ENCODE measurements around the gene C2CD5.
"Not testable (repeated sequence)": the region's sequence is repeated elsewhere in the genome, so short reads cannot be mapped to it uniquely, and the experiment has no call there.

Gene C2CD5

DNA sequence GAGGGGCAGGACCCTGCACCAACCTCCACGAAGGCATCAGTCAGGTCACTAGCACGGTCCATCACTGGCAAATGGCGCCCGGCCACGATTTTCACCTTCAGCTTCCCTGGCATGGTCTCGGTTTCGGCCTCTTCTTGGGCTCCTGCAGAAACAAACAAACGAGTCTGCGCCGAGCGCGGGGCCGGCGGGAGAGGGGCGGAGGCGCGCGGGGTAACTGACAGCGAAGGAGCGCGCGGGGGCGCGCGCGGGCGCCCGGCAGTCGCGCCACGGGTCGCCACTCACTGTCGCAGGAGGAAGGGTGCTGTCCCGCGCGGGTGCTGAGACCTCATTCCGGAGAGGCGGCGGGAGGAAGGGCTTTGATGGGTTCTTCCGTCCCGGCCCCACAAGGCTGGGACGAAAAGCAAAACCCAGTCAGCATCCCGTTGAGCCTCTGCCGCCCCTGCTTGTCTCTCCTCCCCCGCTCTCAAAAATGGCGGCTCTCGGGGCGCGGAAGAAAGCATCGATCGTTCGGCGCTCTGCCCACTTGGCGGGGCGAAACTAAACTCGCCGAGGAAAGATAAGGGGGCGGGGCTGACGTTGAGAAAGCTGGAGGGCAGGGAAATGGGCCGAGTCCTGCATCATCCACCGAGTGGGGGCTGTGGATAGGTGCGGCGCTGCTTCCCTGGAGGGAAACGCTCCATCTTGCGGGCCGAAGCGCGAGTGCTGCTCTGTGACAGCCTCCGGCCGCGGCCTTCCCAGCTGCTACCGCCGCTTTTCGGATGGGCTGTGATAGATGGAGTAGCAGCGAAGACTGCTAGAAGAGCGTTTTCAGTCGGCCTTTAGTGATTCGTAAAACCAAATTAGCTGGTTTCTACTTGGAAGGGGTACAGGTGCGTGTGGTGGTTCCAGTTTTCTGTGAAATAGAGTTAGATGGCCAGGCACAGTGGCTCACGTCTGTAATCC is at the start of gene C2CD5:
TSS of gene C2CD5 (minus strand) at position 505 of the 942 bp plus-strand sequence. CDS start at position 113, 392 bp downstream.
- Mint-ChIP-seq H3K4me3 (peak within 1 kb of the TSS; percentile 90), H3K4me1 (peaks cover 33% of the 10 kb centered on the region), H3K27me3 (peaks cover 22% of the 10 kb centered on the region), H3K27ac (ENCODE audit: low read depth) (peak within 1 kb of the TSS; percentile 96), H3K36me3 (ENCODE audit: insufficient read depth) (peaks cover 14% of the 10 kb centered on the region), H3K9me3 (no peaks in the 10 kb centered on the region)
- peak; percentile 91 to 93 for DNase-seq (ENCODE audit: low spot score in 2 of 2)
- peak; percentile 89 for ATAC-seq (replicated peaks; ENCODE audit: extremely low read depth, poor library complexity, severe bottlenecking)

DNA sequence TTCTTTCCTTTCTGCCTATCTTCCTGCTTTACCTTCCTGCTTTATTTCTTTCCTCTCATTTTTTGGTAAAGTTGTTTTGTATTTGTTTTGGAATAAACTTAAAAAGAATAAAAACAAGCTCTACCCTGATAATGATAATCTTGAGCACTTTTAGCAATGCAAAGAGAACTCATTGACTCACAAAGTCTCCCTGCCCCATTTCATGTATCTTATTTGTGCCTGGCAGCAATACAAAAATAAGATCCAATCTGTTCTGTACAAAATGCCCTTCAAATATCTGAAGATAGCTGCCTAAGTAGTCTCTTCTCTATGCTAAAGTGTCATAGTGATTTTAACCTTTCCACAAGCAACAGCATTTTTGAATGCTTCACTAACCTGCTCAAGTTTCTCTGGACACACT is 49.5 kb upstream of the C2CD5 start:
- Mint-ChIP-seq H3K27me3 (peaks cover 7% of the 10 kb centered on the region), H3K27ac (ENCODE audit: low read depth) (no peak overlapping the region), H3K4me1 (no peaks in the 10 kb centered on the region), H3K36me3 (ENCODE audit: insufficient read depth) (no peaks in the 10 kb centered on the region), H3K4me3 (no peak overlapping the region), H3K9me3 (no peaks in the 10 kb centered on the region)
- ATAC-seq (replicated peaks; ENCODE audit: extremely low read depth, poor library complexity, severe bottlenecking) (no peak), DNase-seq (ENCODE audit: low spot score in 2 of 2) (no peak)

DNA sequence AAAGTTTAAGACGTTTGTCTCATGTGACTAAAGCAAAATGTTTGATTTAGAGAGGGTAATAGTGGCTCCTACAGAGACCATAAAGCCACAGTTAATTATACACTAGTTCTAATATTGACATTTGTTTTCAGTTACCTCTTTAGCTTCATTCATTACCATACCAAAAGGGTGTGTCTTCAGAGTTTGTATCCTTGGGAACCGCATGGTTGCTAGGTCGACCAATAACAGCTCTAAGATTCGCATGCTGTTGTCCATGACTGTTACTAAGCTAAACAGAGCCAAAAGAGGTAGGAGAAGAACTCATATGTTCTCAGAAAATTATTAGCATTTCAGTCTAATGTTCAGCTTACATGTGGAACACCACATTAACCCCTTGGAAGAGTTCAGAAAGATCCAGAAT is 44.5 kb upstream of the C2CD5 start:
- peaks cover 15% of the 10 kb centered on the region for H3K27me3 Mint-ChIP-seq
- H3K36me3 Mint-ChIP-seq (ENCODE audit: insufficient read depth): no peaks in the 10 kb centered on the region
- H3K27ac Mint-ChIP-seq (ENCODE audit: low read depth): no peak overlapping the region
- H3K9me3 Mint-ChIP-seq: no peaks in the 10 kb centered on the region
- no peak for DNase-seq (ENCODE audit: low spot score in 2 of 2)
- no peak overlapping the region for H3K4me3 Mint-ChIP-seq
- no peaks in the 10 kb centered on the region for H3K4me1 Mint-ChIP-seq
- ATAC-seq (replicated peaks; ENCODE audit: extremely low read depth, poor library complexity, severe bottlenecking): no peak

- Mint-ChIP-seq H3K27me3 (no peaks in the 10 kb centered on the region), H3K9me3 (no peaks in the 10 kb centered on the region), H3K36me3 (ENCODE audit: insufficient read depth) (no peaks in the 10 kb centered on the region), H3K27ac (ENCODE audit: low read depth) (no peak overlapping the region), H3K4me3 (no peak overlapping the region), H3K4me1 (no peaks in the 10 kb centered on the region)
- ATAC-seq (replicated peaks; ENCODE audit: extremely low read depth, poor library complexity, severe bottlenecking) (no peak), DNase-seq (ENCODE audit: low spot score in 2 of 2) (no peak)
Measured at GRCh38 chr12:22578328-22578727, 34.0 kb upstream of the C2CD5 start.

GRCh38 chr12:22577667-22578066 is 33.3 kb upstream of the C2CD5 start:
- Mint-ChIP-seq H3K4me3 (no peak overlapping the region), H3K9me3 (no peaks in the 10 kb centered on the region), H3K27ac (ENCODE audit: low read depth) (no peak overlapping the region), H3K36me3 (ENCODE audit: insufficient read depth) (no peaks in the 10 kb centered on the region), H3K27me3 (no peaks in the 10 kb centered on the region), H3K4me1 (no peaks in the 10 kb centered on the region)
- ATAC-seq (replicated peaks; ENCODE audit: extremely low read depth, poor library complexity, severe bottlenecking) (no peak), DNase-seq (ENCODE audit: low spot score in 2 of 2) (no peak)

DNA sequence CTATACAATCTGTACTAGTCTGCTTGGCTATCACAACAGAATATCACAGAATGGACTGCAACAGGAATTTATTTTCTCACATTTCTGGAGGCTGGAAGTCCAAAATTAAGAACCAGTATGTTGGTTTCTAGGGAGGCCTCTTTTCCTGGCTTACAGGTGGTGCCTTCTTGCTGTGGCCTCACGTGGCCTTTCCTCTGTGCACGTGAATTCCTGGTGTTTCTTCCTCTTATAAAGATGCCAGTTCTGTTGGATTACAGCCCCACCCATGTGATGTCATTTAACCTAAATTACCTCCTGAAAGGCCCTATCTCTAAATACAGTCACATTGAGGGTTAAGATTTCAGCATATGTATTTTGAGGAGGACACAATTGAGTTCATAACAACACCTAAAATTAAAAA is 32.1 kb upstream of the C2CD5 start:
- H3K4me3 Mint-ChIP-seq: no peak overlapping the region
- no peaks in the 10 kb centered on the region for H3K36me3 Mint-ChIP-seq (ENCODE audit: insufficient read depth)
- H3K4me1 Mint-ChIP-seq: no peaks in the 10 kb centered on the region
- ATAC-seq (replicated peaks; ENCODE audit: extremely low read depth, poor library complexity, severe bottlenecking) (no peak), DNase-seq (ENCODE audit: low spot score in 2 of 2) (no peak)
- no peaks in the 10 kb centered on the region for H3K27me3 Mint-ChIP-seq
- no peaks in the 10 kb centered on the region for H3K9me3 Mint-ChIP-seq
- no peak overlapping the region for H3K27ac Mint-ChIP-seq (ENCODE audit: low read depth)

DNA sequence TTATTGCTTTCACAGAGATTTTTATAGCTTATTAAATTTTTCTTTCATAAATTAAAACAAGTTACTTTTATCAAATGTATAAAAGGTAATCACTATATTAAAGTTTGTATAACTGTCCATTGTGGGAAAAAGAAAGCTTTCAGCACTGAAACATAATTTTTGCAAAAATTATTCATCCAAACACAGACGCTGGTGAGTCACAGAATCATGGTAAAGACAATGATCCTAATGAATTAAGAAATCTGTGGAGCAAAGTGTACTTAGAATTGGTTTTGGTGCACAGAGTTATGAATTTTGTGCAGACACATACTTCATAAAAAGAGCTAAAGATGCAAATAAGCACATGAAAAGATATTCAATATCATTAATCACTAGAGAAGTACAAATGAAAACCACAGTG is 31.7 kb upstream of the C2CD5 start:
- no peaks in the 10 kb centered on the region for H3K36me3 Mint-ChIP-seq (ENCODE audit: insufficient read depth)
- no peak overlapping the region for H3K4me3 Mint-ChIP-seq
- H3K27ac Mint-ChIP-seq (ENCODE audit: low read depth): no peak overlapping the region
- no peaks in the 10 kb centered on the region for H3K9me3 Mint-ChIP-seq
- no peaks in the 10 kb centered on the region for H3K27me3 Mint-ChIP-seq
- ATAC-seq (replicated peaks; ENCODE audit: extremely low read depth, poor library complexity, severe bottlenecking) (no peak), DNase-seq (ENCODE audit: low spot score in 2 of 2) (no peak)
- H3K4me1 Mint-ChIP-seq: no peaks in the 10 kb centered on the region

DNA sequence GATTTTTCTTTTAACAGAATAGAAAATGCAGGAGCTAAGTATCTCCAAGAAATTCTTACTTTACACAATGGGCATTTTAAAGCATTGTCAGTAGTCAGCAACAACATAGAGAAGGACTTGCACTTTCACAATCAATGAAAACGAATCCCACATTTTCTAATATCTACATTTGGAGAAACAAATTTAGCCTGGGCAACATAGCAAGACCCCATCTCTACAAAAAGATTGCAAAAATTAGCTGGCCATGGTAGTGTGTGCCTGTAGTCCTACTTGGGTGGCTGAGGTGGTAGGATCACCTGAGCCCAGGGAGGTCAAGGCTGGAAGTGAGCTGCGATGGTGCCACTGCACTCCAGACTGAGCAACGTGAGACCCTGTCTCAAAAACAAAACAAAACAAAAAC is 30.6 kb upstream of the C2CD5 start:
- no peak for DNase-seq (ENCODE audit: low spot score in 2 of 2)
- Mint-ChIP-seq H3K4me1 (no peaks in the 10 kb centered on the region), H3K4me3 (no peak overlapping the region)

DNA sequence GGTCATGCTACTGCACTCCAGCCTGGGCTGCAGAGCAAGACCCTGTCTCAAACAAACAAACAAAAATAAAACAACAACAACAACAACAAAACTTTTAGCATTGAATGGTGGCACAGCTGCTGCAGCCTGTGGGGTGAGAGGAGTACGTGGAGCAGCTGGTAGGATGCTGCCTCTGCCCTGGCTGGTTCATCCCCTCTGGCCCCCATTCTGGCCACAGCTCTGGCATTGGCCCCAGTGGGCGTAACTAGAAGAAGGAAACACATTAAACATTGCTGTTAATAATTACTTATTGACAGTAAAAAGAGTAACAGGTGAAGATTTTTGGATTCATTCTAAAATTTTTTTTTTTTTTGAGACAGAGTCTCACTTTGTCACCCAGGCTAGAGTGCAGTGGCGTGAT is 28.8 kb upstream of the C2CD5 start:
- H3K4me1 Mint-ChIP-seq: no peaks in the 10 kb centered on the region
- DNase-seq (ENCODE audit: low spot score in 2 of 2): no peak
- no peaks in the 10 kb centered on the region for H3K9me3 Mint-ChIP-seq
- ATAC-seq (replicated peaks; ENCODE audit: extremely low read depth, poor library complexity, severe bottlenecking): no peak
- H3K27ac Mint-ChIP-seq (ENCODE audit: low read depth): no peak overlapping the region
- H3K27me3 Mint-ChIP-seq: peaks cover 10% of the 10 kb centered on the region
- H3K36me3 Mint-ChIP-seq (ENCODE audit: insufficient read depth): no peaks in the 10 kb centered on the region
- H3K4me3 Mint-ChIP-seq: no peak overlapping the region

More for the DNA sequence above, 30.6 kb upstream of the C2CD5 start:
- H3K27ac Mint-ChIP-seq (ENCODE audit: low read depth): no peak overlapping the region
- no peaks in the 10 kb centered on the region for H3K36me3 Mint-ChIP-seq (ENCODE audit: insufficient read depth)
- H3K9me3 Mint-ChIP-seq: no peaks in the 10 kb centered on the region
- ATAC-seq (replicated peaks; ENCODE audit: extremely low read depth, poor library complexity, severe bottlenecking): no peak
- peaks cover 4% of the 10 kb centered on the region for H3K27me3 Mint-ChIP-seq

GRCh38 chr12:22569253-22569652 is 24.9 kb upstream of the C2CD5 start:
- no peaks in the 10 kb centered on the region for H3K36me3 Mint-ChIP-seq (ENCODE audit: insufficient read depth)
- no peaks in the 10 kb centered on the region for H3K4me1 Mint-ChIP-seq
- H3K27me3 Mint-ChIP-seq: peaks cover 10% of the 10 kb centered on the region
- H3K27ac Mint-ChIP-seq (ENCODE audit: low read depth): no peak overlapping the region
- no peaks in the 10 kb centered on the region for H3K9me3 Mint-ChIP-seq
- no peak overlapping the region for H3K4me3 Mint-ChIP-seq
- no peak for DNase-seq (ENCODE audit: low spot score in 2 of 2)
- ATAC-seq (replicated peaks; ENCODE audit: extremely low read depth, poor library complexity, severe bottlenecking): no peak

- H3K36me3 Mint-ChIP-seq (ENCODE audit: insufficient read depth): no peaks in the 10 kb centered on the region
- H3K9me3 Mint-ChIP-seq: no peaks in the 10 kb centered on the region
- H3K27ac Mint-ChIP-seq (ENCODE audit: low read depth): no peak overlapping the region
- ATAC-seq (replicated peaks; ENCODE audit: extremely low read depth, poor library complexity, severe bottlenecking) (no peak), DNase-seq (ENCODE audit: low spot score in 2 of 2) (no peak)
- H3K4me1 Mint-ChIP-seq: no peaks in the 10 kb centered on the region
- peaks cover 8% of the 10 kb centered on the region for H3K27me3 Mint-ChIP-seq
- no peak overlapping the region for H3K4me3 Mint-ChIP-seq
Measured at GRCh38 chr12:22562036-22563028, 18.0 kb upstream of the C2CD5 start.

DNA sequence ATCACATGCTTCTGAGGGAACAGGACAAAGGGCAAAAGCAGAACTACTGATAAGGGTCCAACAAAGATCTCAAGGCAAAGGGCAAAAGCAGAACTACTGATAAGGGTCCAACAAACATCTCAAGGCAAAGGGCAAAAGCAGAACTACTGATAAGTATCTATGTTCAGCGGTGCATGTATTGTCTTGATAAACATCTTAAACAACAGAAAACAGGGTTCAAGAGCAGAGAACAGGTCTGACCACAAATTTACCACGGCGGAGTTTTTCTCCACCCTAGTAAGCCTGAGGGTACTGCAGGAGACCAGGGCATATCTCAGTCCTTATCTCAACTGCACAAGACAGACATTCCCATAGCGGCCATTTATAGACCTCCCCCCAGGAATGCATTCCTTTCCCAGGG is 10.4 kb upstream of the C2CD5 start:
- H3K27me3 Mint-ChIP-seq: peaks cover 23% of the 10 kb centered on the region
- H3K4me3 Mint-ChIP-seq; H3K4me1 Mint-ChIP-seq; H3K9me3 Mint-ChIP-seq; H3K27ac Mint-ChIP-seq (ENCODE audit: low read depth); ATAC-seq (replicated peaks; ENCODE audit: extremely low read depth, poor library complexity, severe bottlenecking); DNase-seq (ENCODE audit: low spot score in 2 of 2); H3K36me3 Mint-ChIP-seq (ENCODE audit: insufficient read depth): not testable (repeated sequence)
